ENCODE measurements around the gene HMCN1.
"Not testable (repeated sequence)": the region's sequence is repeated elsewhere in the genome, so short reads cannot be mapped to it uniquely, and the experiment has no call there.

Gene HMCN1

DNA sequence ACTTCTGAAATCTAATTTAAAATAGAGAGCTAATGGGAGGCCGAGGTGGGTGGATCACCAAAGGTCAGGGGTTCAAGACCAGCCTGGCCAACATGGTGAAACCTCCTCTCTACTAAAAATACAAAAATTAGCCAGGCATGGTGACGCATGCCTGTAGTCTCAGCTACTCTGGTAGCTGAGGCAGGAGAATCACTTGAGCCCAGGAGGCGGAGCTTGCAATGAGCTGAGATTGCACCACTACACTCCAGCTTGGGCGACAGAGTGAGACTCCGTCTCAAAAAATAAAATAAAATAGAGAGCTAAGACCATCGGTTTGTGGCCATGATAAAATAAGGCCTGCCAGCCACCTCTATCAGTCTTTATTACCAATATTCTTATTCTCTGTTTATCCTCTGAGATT is 452.1 kb downstream of the HMCN1 start:
- H3K27me3 ChIP-seq (ENCODE audit: control insufficient read depth, insufficient read depth, low read length); H3K36me3 ChIP-seq (ENCODE audit: control insufficient read depth, insufficient read depth, low read length); H3K27ac ChIP-seq (ENCODE audit: low read length); H3K4me3 ChIP-seq (ENCODE audit: low read length); H3K4me1 ChIP-seq (ENCODE audit: control insufficient read depth, insufficient read depth, low read length); H3K9me3 ChIP-seq (ENCODE audit: control insufficient read depth, insufficient read depth, low read length); DNase-seq (ENCODE audit: low read depth, low spot score): not testable (repeated sequence)
- WGBS (ENCODE audit: insufficient coverage, insufficient read length), result no CpG with 5 or more reads among the region's 6 CpGs

- Histone ChIP-seq H3K4me1 (ENCODE audit: control insufficient read depth, insufficient read depth, low read length) (peaks cover 1% of the 10 kb centered on the region; the same call in 1 of the 2 replicates), H3K27me3 (ENCODE audit: control insufficient read depth, insufficient read depth, low read length) (no peaks in the 10 kb centered on the region), H3K4me3 (ENCODE audit: low read length) (no peak overlapping the region), H3K9me3 (ENCODE audit: control insufficient read depth, insufficient read depth, low read length) (no peaks in the 10 kb centered on the region), H3K36me3 (ENCODE audit: control insufficient read depth, insufficient read depth, low read length) (no peaks in the 10 kb centered on the region), H3K27ac (ENCODE audit: low read length) (no peak overlapping the region)
- no peak for DNase-seq (ENCODE audit: low read depth, low spot score)
- no CpG with 5 or more reads among the region's 5 CpGs for WGBS (ENCODE audit: insufficient coverage, insufficient read length)
These were observed 453.4 kb downstream of the HMCN1 start for GRCh38 chr1:186187601-186188000.

GRCh38 chr1:186188004-186188539 is 453.9 kb downstream of the HMCN1 start:
- no peak for DNase-seq (ENCODE audit: low read depth, low spot score)
- H3K27ac ChIP-seq (ENCODE audit: low read length), result no peak overlapping the region

DNA sequence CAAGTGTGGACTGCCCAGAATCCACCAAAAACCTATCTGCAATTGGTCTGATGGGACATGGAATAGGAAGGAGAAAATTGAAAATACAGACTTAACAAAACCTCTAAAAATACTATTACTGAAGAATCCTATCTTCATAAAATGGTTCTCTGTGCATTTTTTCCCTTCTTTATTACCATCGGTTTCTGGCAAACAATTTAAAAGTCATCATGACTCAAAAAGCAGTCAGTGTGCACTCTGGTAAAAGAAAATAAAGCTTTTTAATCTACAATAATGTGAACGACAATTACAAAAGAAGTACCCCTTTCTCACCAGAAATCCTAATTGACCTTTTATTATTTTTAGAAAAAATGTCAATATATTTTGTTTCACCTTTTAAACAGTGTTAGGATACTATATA is 454.5 kb downstream of the HMCN1 start:
- Histone ChIP-seq H3K9me3 (ENCODE audit: control insufficient read depth, insufficient read depth, low read length) (no peaks in the 10 kb centered on the region), H3K4me1 (ENCODE audit: control insufficient read depth, insufficient read depth, low read length) (peaks cover under 1% of the 10 kb centered on the region; the same call in 1 of the 2 replicates), H3K36me3 (ENCODE audit: control insufficient read depth, insufficient read depth, low read length) (no peaks in the 10 kb centered on the region), H3K27me3 (ENCODE audit: control insufficient read depth, insufficient read depth, low read length) (no peaks in the 10 kb centered on the region), H3K4me3 (ENCODE audit: low read length) (no peak overlapping the region), H3K27ac (ENCODE audit: low read length) (no peak overlapping the region)
- no peak for DNase-seq (ENCODE audit: low read depth, low spot score)
- WGBS (ENCODE audit: insufficient coverage, insufficient read length), result no CpG with 5 or more reads among the region's 2 CpGs

More at GRCh38 chr1:186188004-186188539, 453.9 kb downstream of the HMCN1 start:
- no peaks in the 10 kb centered on the region for H3K36me3 ChIP-seq (ENCODE audit: control insufficient read depth, insufficient read depth, low read length)
- H3K9me3 ChIP-seq (ENCODE audit: control insufficient read depth, insufficient read depth, low read length), result no peaks in the 10 kb centered on the region
- H3K4me3 ChIP-seq (ENCODE audit: low read length), result no peak overlapping the region
- H3K27me3 ChIP-seq (ENCODE audit: control insufficient read depth, insufficient read depth, low read length), result no peaks in the 10 kb centered on the region
- WGBS (ENCODE audit: insufficient coverage, insufficient read length), result no CpG with 5 or more reads among the region's 3 CpGs
- H3K4me1 ChIP-seq (ENCODE audit: control insufficient read depth, insufficient read depth, low read length), result peaks cover 1% of the 10 kb centered on the region; the same call in 1 of the 2 replicates

- H3K4me1 ChIP-seq (ENCODE audit: control insufficient read depth, insufficient read depth, low read length), result no peaks in the 10 kb centered on the region
- no peaks in the 10 kb centered on the region for H3K27me3 ChIP-seq (ENCODE audit: control insufficient read depth, insufficient read depth, low read length)
- no peak for DNase-seq (ENCODE audit: low read depth, low spot score)
- H3K27ac ChIP-seq (ENCODE audit: low read length), result no peak overlapping the region
- no peaks in the 10 kb centered on the region for H3K9me3 ChIP-seq (ENCODE audit: control insufficient read depth, insufficient read depth, low read length)
- no peak overlapping the region for H3K4me3 ChIP-seq (ENCODE audit: low read length)
- no CpG with 5 or more reads among the region's 3 CpGs for WGBS (ENCODE audit: insufficient coverage, insufficient read length)
- no peaks in the 10 kb centered on the region for H3K36me3 ChIP-seq (ENCODE audit: control insufficient read depth, insufficient read depth, low read length)
These were observed 455.0 kb downstream of the HMCN1 start for GRCh38 chr1:186189156-186189555.

DNA sequence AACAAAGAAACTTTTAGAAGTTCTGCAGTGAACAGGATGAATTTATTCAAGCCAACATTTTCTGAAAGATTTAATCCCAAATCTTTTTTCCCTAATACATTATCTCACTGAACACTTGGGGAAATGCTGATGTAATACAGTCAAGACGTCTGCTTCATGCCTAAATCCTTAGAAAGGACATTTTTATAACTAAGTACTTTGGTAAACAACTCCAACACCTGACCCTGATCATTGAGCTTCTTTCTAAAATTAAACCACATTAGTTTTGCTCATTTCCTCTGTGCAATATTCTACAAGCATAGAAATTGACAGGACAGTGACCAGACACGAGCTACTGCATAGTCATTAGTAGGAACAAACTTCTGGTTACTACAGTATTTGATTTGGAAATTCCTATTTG is 457.3 kb downstream of the HMCN1 start:
- Histone ChIP-seq H3K27ac (ENCODE audit: low read length) (no peak overlapping the region), H3K27me3 (ENCODE audit: control insufficient read depth, insufficient read depth, low read length) (no peaks in the 10 kb centered on the region), H3K4me1 (ENCODE audit: control insufficient read depth, insufficient read depth, low read length) (no peaks in the 10 kb centered on the region), H3K9me3 (ENCODE audit: control insufficient read depth, insufficient read depth, low read length) (no peaks in the 10 kb centered on the region), H3K4me3 (ENCODE audit: low read length) (no peak overlapping the region), H3K36me3 (ENCODE audit: control insufficient read depth, insufficient read depth, low read length) (no peaks in the 10 kb centered on the region)
- DNase-seq (ENCODE audit: low read depth, low spot score), result no peak
- WGBS (ENCODE audit: insufficient coverage, insufficient read length), result no CpG with 5 or more reads among the region's 2 CpGs

- Histone ChIP-seq H3K4me3 (ENCODE audit: low read length) (no peak overlapping the region), H3K36me3 (ENCODE audit: control insufficient read depth, insufficient read depth, low read length) (no peaks in the 10 kb centered on the region), H3K27me3 (ENCODE audit: control insufficient read depth, insufficient read depth, low read length) (no peaks in the 10 kb centered on the region), H3K27ac (ENCODE audit: low read length) (no peak overlapping the region), H3K4me1 (ENCODE audit: control insufficient read depth, insufficient read depth, low read length) (no peaks in the 10 kb centered on the region), H3K9me3 (ENCODE audit: control insufficient read depth, insufficient read depth, low read length) (no peaks in the 10 kb centered on the region)
- no peak for DNase-seq (ENCODE audit: low read depth, low spot score)
- no CpG with 5 or more reads among the region's 2 CpGs for WGBS (ENCODE audit: insufficient coverage, insufficient read length)
These were observed 459.0 kb downstream of the HMCN1 start for GRCh38 chr1:186193224-186193623.

DNA sequence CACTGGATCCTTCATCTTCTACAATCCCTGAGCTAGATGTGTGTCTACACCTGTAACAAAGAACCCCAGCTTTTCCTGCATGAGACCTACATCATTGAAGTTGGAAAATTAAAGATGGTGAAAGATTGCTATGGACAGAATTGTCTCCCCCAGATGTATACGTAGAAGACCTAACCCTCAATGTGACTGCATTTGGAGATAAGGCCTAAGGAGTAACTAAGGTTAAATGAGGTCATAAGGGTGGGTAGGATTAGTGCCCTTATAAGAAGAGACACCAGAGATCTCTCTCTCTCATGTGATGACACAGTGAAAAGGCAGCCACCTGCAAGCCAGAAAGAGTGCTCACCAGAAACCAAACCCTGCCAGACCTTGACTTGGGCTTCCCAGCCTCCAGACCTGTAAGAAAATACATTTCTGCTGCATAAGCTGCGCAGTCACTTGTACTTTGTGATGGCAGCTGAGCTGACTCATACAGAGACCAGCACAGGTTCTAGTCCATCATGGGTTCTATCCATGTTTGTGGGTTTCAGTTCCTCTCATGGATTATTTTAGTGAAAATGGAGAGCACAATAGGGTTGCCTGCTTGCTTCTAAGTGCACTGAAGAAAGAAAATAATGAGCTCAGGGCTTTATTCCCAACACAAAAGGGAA is 460.0 kb downstream of the HMCN1 start:
- H3K9me3 ChIP-seq (ENCODE audit: control insufficient read depth, insufficient read depth, low read length), result no peaks in the 10 kb centered on the region
- no peaks in the 10 kb centered on the region for H3K27me3 ChIP-seq (ENCODE audit: control insufficient read depth, insufficient read depth, low read length)
- WGBS (ENCODE audit: insufficient coverage, insufficient read length), result no CpG with 5 or more reads among the region's 2 CpGs
- H3K4me3 ChIP-seq (ENCODE audit: low read length), result no peak overlapping the region
- no peaks in the 10 kb centered on the region for H3K36me3 ChIP-seq (ENCODE audit: control insufficient read depth, insufficient read depth, low read length)
- H3K27ac ChIP-seq (ENCODE audit: low read length), result no peak overlapping the region
- no peaks in the 10 kb centered on the region for H3K4me1 ChIP-seq (ENCODE audit: control insufficient read depth, insufficient read depth, low read length)
- DNase-seq (ENCODE audit: low read depth, low spot score), result no peak

GRCh38 chr1:186195377-186195931 is 461.3 kb downstream of the HMCN1 start:
- no peak overlapping the region for H3K27ac ChIP-seq (ENCODE audit: low read length)
- no peaks in the 10 kb centered on the region for H3K9me3 ChIP-seq (ENCODE audit: control insufficient read depth, insufficient read depth, low read length)
- H3K27me3 ChIP-seq (ENCODE audit: control insufficient read depth, insufficient read depth, low read length), result no peaks in the 10 kb centered on the region
- H3K4me3 ChIP-seq (ENCODE audit: low read length), result no peak overlapping the region
- H3K36me3 ChIP-seq (ENCODE audit: control insufficient read depth, insufficient read depth, low read length), result no peaks in the 10 kb centered on the region
- DNase-seq (ENCODE audit: low read depth, low spot score), result no peak
- no CpG with 5 or more reads among the region's 3 CpGs for WGBS (ENCODE audit: insufficient coverage, insufficient read length)
- no peaks in the 10 kb centered on the region for H3K4me1 ChIP-seq (ENCODE audit: control insufficient read depth, insufficient read depth, low read length)

DNA sequence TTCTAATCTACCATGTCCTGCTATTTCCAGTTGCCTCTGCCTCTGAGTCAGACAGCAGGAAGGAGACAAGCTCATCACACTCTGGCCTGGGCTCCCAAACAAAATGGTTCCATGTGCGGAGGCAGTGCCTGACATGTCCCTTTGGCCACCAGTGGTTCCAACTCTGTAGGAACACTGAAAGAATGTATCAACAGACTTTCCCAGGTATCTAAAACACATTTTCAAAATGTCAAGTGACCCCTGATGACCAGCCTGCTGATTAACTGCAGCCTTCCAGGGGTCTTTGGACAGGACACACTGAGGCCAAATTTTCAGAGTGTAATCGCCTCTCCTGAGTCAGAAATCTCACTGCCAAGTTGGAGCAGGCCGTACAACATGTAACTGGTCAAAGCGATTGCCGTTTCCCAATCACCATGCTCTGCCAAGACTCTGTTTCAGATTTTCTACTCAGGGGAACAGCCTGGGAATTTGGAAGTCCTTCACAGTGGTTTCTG is 468.1 kb downstream of the HMCN1 start:
- DNase-seq (ENCODE audit: low read depth, low spot score), result no peak
- H3K27ac ChIP-seq (ENCODE audit: low read length), result no peak overlapping the region
- H3K36me3 ChIP-seq (ENCODE audit: control insufficient read depth, insufficient read depth, low read length), result no peaks in the 10 kb centered on the region
- no peaks in the 10 kb centered on the region for H3K4me1 ChIP-seq (ENCODE audit: control insufficient read depth, insufficient read depth, low read length)
- H3K9me3 ChIP-seq (ENCODE audit: control insufficient read depth, insufficient read depth, low read length), result no peaks in the 10 kb centered on the region
- no peak overlapping the region for H3K4me3 ChIP-seq (ENCODE audit: low read length)
- WGBS (ENCODE audit: insufficient coverage, insufficient read length), result no CpG with 5 or more reads among the region's 5 CpGs
- no peaks in the 10 kb centered on the region for H3K27me3 ChIP-seq (ENCODE audit: control insufficient read depth, insufficient read depth, low read length)

Data from iPS DF 6.9 (cell line).